HG03159 (cell line): ENCODE data around the gene STK32A.

Source experiments
- ATAC-seq: cut with Tn5 transposase; IDR thresholded peaks from one replicate; pipeline ENCODE4 v1.9.1; 2021; ENCODE audit warnings: mild to moderate bottlenecking, moderate library complexity; ENCODE audit not compliant: unreplicated experiment

Gene STK32A

DNA sequence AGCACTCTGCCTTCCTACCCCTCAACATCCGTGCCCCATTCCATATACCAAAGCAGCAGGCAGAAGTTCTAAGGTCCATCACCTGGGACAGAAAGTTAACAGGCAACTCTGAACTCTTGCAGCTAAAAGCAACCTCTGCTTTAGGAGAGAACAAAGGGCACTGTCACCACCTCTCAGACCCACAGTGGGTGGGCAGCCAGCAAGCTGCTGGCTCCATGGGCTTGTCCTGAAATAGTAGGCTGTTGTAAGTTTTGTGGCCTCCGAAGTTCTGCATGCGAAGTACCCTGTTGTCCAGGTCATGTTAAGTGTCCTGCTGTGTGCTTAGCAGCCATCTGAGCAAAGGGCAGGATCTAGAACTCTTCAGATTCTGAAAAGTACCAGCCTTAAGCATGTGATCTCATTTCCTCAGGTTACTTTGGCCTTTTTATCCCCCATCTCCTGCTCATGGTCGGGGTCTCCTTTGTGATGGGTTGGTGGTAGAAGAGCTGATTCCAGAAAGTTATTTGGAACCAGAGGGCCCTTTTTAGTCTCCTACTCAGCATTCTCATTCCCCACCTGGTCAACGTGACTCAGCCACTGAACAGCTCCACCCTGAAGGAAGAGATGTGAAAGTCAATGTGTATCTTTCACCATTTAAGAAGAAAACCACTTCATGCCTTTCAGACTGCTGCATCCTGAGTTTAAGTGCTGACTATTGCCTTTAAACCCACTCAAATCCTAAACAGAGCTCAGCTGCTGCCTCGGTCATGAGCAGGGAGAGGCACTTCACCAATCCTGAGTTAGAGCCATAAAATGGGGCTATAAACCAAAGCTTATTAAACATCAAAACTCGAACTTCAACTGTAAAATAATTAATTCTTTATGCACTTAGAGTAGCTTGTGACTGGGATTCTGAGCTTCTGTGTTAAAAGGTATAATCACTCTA is 153.6 kb downstream of the STK32A start:
- ATAC-seq, result no peak

DNA sequence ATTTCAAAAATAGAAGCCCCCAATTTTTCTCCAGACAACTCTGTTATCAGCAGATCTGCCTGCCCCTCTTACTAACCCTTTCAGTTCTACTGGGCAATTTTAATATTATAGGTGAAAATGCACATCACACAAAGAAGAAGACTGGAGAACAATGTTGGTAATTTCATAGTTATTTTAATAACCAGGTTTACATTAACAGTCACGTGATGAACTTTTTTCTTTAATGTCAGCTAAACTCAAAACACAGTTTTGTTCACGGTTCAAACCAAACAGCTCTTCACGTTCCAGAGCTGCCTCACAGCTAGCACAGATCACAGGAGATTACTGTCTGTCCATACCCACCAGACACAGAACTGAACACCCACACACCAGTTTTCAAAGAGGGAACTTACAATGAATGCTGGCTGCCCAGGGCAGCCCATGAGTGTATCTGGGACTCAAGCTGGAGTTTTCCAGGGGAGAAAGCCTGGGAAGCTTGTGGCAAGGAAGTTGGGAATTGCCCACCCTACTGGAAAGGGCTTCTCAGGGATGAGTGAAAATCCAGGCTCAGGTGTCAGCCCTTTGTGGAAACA is 155.9 kb downstream of the STK32A start:
- ATAC-seq, result no peak

DNA sequence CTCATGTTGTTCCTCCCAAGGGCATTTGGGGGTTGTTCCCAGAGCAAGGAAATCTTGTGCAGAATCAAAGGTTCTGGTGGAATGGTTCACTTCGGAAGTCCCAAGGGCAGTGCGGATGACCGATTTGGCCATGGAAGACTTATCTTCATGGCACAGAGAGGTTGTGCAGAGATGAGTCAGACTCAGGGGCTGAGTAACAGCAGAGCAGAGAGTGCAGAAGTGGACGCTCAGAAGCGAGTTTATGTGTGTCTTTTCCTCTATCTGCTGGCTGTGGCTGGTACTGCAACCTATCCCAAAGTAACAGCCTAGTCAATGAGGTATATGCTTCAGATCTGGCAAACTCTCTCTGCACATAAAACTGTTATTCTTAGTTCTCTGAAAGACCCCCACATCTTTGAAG is 157.0 kb downstream of the STK32A start:
- ATAC-seq, result peak; percentile 91

DNA sequence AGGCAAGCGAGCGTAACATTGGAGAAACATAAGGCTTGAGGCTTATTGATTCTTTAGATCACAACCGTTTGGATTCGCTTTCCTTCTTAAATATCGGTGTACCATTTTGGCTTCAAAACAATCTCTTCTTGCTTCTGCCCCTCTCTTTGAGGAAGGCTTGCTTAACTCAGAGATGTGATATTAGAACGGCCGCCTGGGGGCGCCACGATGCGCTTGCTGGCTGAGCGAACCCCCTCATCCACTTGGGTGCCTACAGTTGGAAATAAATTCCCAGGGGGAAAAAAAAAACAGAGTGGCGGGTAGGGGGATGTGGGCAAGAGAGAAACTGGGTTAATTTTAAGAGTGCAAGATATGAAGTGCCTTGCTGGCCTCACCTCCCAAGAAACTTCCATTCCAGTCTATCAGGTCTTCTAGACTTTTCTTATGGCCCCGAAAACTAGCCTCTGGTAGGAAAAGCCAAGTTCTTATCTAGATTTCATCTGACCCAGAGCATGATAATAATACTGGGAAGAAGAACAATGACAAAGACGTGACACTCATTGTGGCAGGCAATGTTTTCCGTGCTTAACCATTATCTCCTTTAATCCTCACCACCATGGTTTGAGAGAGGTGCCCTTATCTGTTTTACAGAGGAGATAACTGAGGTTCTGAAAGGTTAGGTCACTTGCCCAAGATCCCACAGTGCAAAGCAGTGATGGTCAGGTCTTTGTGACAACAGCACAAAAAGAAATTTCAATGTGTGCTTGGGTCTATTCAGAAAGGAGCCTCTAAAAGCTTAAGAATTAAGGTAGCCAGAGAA is 159.2 kb downstream of the STK32A start:
- ATAC-seq, result no peak

DNA sequence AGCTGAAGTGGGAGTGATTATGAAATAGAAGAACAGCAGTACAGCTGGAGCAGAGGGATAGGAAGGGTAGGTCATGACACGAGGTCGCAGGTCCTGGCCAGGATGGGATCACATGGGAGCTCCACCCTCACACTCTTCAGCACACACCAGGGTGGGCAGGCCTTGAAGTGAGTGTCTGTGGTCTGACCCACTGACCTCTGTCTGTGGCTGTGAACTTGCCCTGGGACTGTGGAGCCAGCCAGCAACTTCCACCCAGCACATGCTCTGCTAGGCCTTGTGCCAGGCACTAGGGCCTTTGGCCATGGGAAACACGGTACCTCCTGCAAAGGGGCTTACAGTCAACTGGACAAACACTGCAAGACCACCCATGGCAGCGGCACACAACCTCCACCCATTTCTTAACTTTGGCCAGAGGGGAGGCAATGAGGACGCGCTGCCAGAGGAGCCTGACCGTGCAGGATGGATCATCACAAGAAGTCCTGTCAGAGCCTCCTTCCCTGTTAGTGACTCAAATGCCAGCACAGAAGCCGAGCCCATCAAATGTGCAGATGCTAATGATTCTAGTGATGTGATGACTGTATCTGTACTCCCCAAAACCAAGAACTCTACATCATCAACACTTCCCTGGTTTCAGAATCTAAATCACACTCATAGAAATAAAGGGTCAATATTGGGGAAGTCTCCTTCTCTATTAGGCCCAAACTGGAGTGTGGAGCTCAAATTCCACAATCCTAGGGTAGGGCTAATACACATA is 161.4 kb downstream of the STK32A start:
- no peak for ATAC-seq

DNA sequence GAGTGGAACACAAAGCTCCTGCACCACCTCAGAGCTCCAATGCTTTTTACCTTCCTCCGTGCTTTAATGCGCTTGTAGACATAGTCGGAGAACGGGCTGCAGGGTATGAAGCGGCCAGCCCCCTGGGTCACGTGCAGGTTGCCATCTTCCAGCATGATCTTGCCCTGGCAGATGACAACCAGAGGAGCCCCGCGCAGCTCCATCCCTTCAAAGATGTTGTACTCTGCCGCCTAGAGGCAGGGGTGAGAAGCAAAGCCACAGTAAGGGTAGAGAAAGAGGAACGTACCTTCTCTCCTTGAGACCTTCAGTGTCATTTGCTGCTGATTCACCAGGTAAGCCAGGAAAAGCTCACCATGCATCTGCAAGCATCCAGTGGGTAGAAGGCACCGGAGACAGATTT is 162.8 kb downstream of the STK32A start:
- no peak for ATAC-seq

DNA sequence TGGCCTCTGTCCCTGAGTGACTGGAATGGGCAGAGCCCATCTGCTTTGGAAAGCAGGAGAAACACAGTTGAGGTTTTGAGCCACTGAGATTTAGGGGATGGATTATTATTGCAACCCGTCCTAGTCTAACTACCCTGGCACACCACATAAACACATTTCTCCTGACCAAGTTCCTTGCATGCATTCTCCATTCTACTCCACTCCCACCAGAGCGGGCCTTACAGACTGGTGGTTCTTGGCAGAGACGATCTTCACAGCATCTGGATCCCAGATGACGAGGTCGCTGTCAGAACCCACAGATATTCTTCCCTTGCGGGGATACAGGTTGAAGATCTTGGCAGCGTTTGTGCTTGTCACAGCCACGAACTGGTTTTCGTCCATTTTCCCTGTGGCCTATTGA is 164.0 kb downstream of the STK32A start:
- no peak for ATAC-seq

DNA sequence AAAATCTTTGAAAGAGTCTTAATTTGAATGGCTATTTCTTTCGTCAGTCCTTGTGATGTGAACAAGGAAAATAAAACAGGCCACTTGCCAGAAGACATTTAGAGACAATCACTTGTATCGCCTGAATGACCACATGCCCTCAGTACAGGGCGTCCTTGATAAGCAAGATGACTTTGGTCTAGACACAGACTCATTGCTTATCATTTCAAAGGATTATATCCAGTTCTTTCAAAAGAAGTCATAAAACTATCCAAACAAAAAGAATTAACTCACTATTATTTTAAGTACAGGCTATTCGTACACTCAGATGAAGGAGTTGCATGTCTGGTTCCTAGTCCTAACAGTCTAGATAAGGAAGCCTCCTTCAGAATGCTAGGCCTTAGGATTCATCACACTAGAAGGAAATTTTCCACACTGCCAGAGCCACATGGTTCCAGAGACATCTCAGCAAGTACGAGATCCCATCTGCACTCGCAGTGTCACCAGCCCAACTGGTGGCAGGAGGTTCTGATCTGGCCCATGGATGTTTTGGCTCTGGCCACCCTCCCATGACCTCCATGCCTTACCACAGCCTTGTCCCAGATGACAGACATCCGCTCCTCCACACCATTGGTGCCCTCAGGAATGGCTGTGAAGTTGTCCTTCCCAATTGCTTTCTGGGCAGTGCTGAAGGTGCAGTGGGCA is 165.4 kb downstream of the STK32A start:
- ATAC-seq, result no peak

DNA sequence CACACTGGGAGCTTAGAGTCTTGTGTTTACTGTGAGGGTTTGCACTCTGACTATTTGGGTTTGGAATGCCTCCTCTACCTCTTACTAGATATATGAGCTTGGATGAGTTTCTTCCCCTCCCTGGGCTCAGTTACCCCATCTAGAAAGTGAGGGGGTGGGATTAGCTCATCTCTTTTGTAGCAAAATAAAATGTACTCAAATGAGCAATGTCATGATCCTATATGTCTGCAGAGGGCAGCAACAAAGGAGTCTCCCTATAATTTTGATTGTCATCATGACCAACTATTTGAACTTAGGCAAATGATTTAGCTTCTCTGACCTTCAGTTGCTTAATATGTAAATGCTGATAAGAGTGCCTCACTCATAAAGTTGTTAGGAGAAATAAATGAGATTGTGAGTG is 166.1 kb downstream of the STK32A start:
- ATAC-seq, result no peak

DNA sequence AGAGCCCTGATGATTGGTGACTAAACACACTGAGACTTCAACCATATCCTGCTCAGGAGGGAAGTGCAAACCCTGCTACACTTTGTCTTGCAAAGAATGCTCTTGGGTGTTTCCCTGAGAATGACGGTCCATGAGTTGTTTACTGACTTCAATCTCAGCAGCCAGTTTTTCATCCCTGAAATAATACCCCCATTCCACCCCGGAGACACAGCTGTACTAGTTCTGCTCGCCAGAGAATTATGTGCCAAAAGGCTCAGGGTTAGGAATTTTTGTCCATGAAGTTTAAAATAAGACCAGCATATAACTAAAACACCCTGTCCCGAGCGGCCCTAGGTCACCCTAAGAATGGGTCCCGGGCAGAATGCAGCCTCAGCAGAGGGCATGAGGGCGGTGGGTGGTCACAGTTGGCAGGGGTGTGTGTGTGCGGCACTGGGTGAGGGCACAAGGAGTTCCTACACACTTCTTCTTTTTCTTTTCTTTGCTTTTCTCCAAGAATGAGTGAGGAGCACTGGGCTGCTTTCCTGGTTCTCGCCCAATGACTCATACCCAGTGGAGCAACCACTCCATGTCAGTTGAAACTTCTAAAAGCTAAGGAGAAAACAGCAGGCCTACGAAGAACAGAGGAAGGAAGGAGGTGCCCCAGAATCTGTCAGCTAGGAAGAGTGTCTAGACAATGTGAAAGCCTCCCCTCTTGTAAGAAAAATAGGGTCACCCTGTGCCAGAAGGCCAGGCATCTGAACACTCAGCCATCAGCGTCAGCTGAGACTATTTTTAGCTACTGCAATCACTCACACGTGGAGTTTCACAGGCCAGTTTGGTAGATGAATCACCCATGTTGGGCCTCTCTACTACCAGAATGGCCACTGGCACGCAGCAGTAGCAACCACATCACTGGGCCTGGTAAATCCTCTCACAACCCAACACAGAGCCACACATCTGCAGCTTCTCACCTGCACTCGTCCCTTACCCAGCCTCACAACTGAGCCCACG is 169.1 kb downstream of the STK32A start:
- peak; percentile 95 for ATAC-seq

DNA sequence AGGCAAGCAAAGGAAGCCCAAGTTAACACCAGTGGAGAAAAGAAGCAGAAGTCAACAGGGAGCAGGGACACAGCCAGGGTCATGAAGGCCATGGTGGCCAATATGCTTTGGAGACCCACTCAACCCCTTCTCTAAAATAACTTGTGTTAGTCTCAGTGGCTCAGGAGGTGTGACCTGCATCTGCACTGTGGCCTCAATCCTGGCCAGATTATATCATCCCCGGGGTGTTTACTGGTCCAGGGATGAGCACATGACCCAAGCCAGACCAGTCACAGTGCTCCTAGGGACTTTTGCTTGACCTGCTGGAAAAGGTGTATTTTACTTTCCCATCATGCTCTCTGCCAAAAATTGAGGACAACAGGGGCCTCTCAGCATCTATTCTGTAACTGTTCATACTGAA is 169.9 kb downstream of the STK32A start:
- ATAC-seq, result peak; percentile 29

DNA sequence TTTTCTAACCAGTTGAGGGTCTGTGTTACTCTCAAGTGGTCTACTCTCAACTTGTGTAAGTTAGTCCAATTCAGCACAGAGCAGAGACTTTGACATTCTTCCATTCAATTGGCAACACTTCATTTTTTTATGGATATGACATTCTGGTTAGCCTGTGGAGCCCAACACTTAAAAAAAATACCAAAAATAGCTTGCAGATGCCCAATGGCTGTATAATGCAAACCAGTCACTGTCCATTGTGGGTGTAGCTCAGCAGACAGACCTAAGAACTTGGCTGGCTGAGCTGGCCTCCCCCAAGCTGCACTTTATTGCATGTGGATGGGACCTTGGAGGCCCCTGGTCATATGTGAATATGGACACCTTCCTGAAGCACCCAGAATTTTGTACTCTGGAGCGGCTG is 171.8 kb downstream of the STK32A start:
- ATAC-seq, result no peak

DNA sequence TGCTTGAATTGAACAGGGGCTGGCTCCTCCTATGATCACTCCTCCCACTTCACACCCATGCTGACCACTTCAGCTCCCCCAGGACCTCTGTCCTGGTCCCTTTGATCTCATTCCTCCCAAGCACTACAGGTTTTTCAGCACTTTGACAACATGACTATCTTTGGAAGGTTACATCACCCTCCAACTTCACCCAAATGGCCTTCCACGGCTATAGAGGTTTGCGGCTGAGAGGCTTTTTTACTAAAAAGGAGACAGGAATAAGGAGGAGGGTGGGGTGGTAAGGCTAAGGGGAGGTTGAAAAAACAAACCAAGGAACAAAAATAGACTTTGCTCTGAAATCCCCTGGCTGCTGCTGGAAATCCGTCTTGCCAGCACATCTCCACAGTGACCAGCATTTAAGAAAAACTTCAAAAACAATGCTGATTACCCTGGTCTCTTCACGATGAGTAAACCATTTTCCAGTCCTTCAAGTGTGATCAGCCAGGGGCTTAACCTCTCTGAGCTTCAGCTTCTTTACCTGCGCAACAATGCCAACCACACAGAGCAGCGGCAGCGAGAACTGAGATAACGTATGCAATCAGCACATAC is 172.4 kb downstream of the STK32A start:
- ATAC-seq, result no peak

DNA sequence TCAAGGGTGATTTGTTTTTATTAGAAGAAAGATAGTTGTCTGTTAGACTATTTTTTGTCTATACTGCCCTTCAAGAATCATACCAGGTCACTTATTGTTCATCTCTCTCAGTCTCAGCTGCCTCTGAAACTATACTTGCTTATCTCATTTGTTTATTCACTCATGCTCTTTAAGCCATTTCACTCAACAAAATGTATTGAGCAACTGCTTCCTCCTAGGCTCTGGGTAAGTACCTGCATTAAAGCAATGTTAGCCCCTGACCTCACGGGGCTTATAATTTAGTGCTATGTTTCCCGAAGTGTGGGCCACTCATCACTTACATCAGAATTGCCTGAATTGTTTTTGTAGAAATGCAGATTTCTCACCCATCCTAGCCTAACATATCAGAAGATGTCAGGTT is 174.2 kb downstream of the STK32A start:
- no peak for ATAC-seq

DNA sequence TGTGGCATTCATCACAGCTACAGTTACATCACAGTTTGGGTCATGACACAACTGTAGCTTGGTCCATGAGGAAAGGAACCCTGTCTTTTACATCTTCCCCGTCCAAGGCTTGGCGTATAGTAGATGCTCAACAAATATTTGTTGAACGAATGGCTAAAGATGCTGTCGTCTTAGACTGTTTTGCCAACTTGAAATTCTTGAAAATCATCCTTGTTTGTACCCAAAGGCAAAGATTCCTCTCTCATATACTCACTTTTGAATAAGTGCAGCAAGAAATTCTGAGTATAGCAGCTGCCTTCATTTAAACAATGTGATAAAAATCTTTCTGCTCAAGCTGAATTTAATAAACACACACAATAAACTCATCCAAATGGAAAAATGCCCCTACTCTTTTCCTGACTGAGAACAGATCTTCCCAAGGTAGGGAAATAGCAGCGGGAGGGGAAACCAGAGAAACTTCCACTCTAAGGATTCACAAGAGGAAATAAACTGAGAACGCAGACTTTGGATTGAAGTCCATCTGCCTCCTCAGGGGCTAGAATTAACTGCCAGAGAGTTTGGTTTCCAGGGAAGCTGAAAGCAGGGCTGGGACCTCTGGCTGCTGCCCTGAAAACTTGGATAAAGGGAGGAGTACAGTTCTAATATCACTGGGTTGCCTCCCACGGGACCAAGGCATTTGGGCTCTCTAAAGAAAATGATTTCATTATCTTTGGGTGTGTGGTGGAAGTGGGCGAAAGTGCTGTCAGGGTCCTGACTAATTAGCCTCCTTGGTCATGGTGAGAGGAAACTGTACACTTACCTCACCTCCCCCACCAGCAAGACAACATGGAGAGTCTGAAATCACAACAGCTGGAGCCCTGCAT is 175.9 kb downstream of the STK32A start:
- no peak for ATAC-seq

DNA sequence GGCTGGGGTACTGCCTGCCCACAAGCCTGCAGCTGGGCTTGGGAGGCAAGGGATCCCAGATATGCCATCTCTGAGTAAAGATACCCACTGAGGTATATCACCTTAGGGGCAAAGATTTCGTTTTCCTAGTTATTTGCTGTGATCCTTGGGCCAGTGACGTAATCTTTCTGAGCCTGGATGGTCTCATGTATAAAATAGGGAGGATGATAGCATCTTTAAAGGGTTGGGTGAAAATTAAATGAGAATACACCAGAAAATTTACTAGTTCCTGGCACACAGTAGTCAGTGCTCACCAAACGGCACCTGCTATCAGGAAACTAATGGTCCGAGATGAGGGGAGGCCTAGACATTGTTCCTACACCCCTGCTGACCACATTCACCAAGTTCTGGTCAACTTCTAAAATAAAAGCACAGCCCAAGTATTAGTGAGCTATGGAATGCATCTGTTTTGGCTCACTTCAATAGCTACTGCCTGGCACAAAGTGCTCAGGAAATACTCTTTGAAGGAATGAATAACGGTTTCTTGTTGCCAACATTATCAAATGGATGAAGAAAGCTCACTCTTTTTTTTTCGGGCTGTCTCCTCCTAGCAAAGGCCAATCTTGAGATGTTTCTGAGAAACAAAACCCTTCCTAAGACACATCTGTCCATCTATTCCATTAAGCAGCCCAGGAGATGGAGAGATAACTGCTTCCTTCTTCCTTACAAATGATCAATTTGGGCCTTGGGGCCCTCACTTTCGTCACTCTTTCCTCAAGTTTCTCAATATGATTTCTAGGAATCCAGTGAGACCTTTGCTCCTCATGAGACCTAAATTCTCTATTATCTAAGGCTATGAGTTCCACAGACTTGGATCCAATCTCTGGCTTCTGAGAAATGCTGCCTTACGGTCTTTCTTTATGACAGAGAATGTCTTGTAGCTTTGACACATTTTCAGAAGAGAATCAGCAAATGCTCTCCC is 176.8 kb downstream of the STK32A start:
- ATAC-seq, result no peak

DNA sequence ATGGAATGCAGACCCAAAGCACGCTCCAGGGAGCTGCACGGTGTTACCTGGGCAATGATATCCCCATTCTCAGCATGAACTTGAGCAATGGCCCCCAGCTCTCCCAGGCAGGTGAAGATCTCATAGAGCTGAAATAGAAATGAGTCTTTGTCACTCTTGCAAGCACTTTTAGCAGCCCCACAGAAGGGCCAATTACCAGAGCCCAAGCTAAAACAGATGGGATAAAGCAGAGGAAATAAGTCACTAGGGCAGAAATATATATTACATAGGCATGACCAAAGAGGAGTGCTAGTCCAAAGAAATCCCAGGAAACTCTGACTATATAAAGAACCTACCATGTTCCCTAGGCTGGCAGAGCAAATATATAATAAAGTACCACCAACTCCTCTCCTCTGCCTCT is 177.7 kb downstream of the STK32A start:
- ATAC-seq, result no peak
